Sigmoid colon (tissue), 4 donors: ENCODE data around the gene PTPRE.

Experiments used
- CTCF ChIP-seq, 4 experiments: fragments of 450-650 bp in 3 of 4; fragments of 200-600 bp in 1 of 4; IDR thresholded peaks; one replicate each; pipeline ENCODE4 v1.5.1; 2016 to 2019; ENCODE audit warnings: antibody characterized with exemption in 4 of 4, mild to moderate bottlenecking in 3 of 4, moderate library complexity in 2 of 4
- EP300 ChIP-seq, 4 donors: sonication (generic); formaldehyde crosslinking; IDR thresholded peaks; one replicate each; pipeline ENCODE4 v1.6.1; 2017; ENCODE audit warnings: antibody characterized with exemption in 4 of 4

- TF ChIP-seq CTCF (IDR thresholded peaks at IDR 0.05) (no peak), EP300 (IDR thresholded peaks at IDR 0.05) (no peak)
These were observed 92.6 kb downstream of the PTPRE start for GRCh38 chr10:127999297-128000129.
